CD4-positive, alpha-beta memory T cell (primary cell): ENCODE results near the gene ATP11A. TPM values are rescaled to one million over a fixed set of nuclear protein-coding genes. Genes with fewer than 3 reads are reported as not detected.

ENCODE experiments used
- CTCF ChIA-PET: fragments of 350-600 bp; sonication (Branson Sonifier 250); formaldehyde crosslinking; loops from one replicate; lab custom pipeline; 2021; ENCODE audit warnings: inconsistent platforms; ENCODE audit not compliant: partially characterized antibody; lab: Charles Lee
- POLR2A ChIA-PET: fragments of 350-600 bp; sonication (Branson Sonifier 250); formaldehyde crosslinking; loops from one replicate; lab custom pipeline; 2021; ENCODE audit not compliant: partially characterized antibody; lab: Charles Lee
- DNase-seq, 5 donors: peaks; one replicate each; pipeline versions ENCODE4 v3.0.0 to v3.0.0-alpha.2; 2020 to 2022; ENCODE audit warnings: mixed read lengths in 1 of 5
- H3K27ac ChIP-seq: one replicate; pipeline ENCODE4 v1.7.0; 2013; ENCODE audit warnings: low read depth, low read length
- H3K27me3 ChIP-seq: 2 replicates; pipeline ENCODE4 v1.7.0; 2013; ENCODE audit warnings: mild to moderate bottlenecking, low read length, moderate library complexity; ENCODE audit not compliant: insufficient read depth
- H3K36me3 ChIP-seq: 2 replicates; pipeline ENCODE4 v1.7.0; 2013; ENCODE audit warnings: mild to moderate bottlenecking, low read length, moderate library complexity; ENCODE audit not compliant: insufficient read depth
- H3K4me1 ChIP-seq: 2 replicates; pipeline ENCODE4 v1.7.0; 2013; ENCODE audit warnings: mild to moderate bottlenecking, low read length, moderate library complexity; ENCODE audit not compliant: insufficient read depth
- H3K4me3 ChIP-seq, 2 donors: one replicate each; pipeline ENCODE4 v1.7.0; 2013; ENCODE audit warnings: low read length in 2 of 2, mild to moderate bottlenecking in 1 of 2
- H3K9me3 ChIP-seq, 2 donors: one replicate each; pipeline ENCODE4 v1.7.0; 2013; ENCODE audit warnings: low read length in 2 of 2, control low read depth in 1 of 2; ENCODE audit not compliant: control insufficient read depth in 1 of 2
- H3K27ac Mint-ChIP-seq, 7 donors: one replicate each; pipeline ENCODE4 v1.8.0; 2020 to 2021; ENCODE audit warnings: mixed read lengths in 7 of 7, mild to moderate bottlenecking in 6 of 7, inconsistent platforms in 3 of 7, moderate library complexity in 3 of 7
- H3K27me3 Mint-ChIP-seq, 2 donors: one replicate each; pipeline ENCODE4 v1.8.0; 2020 to 2021; ENCODE audit warnings: mixed read lengths in 2 of 2
- H3K36me3 Mint-ChIP-seq, 2 donors: one replicate each; pipeline ENCODE4 v1.8.0; 2020 to 2021; ENCODE audit warnings: mixed read lengths in 2 of 2, inconsistent platforms in 1 of 2, mild to moderate bottlenecking in 1 of 2
- H3K4me1 Mint-ChIP-seq, 4 donors: one replicate each; pipeline ENCODE4 v1.8.0; 2020 to 2021; ENCODE audit warnings: mixed read lengths in 4 of 4, mild to moderate bottlenecking in 1 of 4
- H3K4me3 Mint-ChIP-seq, 8 donors: one replicate each; pipeline ENCODE4 v1.8.0; 2020 to 2021; ENCODE audit warnings: mixed read lengths in 8 of 8, mild to moderate bottlenecking in 7 of 8, moderate library complexity in 6 of 8, inconsistent platforms in 3 of 8
- H3K9me3 Mint-ChIP-seq, 8 donors: one replicate each; pipeline ENCODE4 v1.8.0; 2020 to 2021; ENCODE audit warnings: mixed read lengths in 8 of 8, mild to moderate bottlenecking in 5 of 8, inconsistent platforms in 3 of 8, moderate library complexity in 1 of 8
- intact Hi-C: fragments of 100-400 bp; cut with micrococcal nuclease; formaldehyde crosslinking; loops from one replicate; pipeline ENCODE4 v1.15.1; 2023
- polyA plus RNA-seq, 2 donors: library from polyadenylated mRNA; unstranded; fragments of 300-500 nt; fragmentation: Illumina TruSeq; gene quantifications; one replicate each; pipeline ENCODE4 v1.2.3, GENCODE V29; 2021
- total RNA-seq, 2 experiments: library from RNA; stranded (reverse); gene quantifications; one replicate each; pipeline ENCODE4 v1.2.3, GENCODE V29; 2021

The ATP11A gene
- total and polyA plus RNA-seq, 4 experiments from 2014 or later = 1.1 to 50.5 (median 30.7) TPM

GRCh38 chr13:112814905-112815585, 125.2 kb downstream of the ATP11A start:
- Histone ChIP-seq H3K27ac (no peak overlapping the region), H3K9me3 (no peaks in the 10 kb centered on the region), H3K27me3 (no peaks in the 10 kb centered on the region), H3K4me3 (no peak overlapping the region), H3K36me3 (peaks cover 39% of the 10 kb centered on the region), H3K4me1 (no peaks in the 10 kb centered on the region)
- H3K27me3 Mint-ChIP-seq = no peaks in the 10 kb centered on the region
- no peaks in the 10 kb centered on the region for H3K4me1 Mint-ChIP-seq
- ChIA-PET POLR2A (no interaction called here), CTCF (no interaction called here)
- no peaks in the 10 kb centered on the region for H3K9me3 Mint-ChIP-seq
- peak overlapping the region in 1 of 7 donors; percentile 81 for H3K27ac Mint-ChIP-seq
- intact Hi-C loops = no loop called here
- H3K36me3 Mint-ChIP-seq = peaks cover 57 to 77% of the 10 kb centered on the region in 2 donors
- no peak for DNase-seq
- no peak overlapping the region for H3K4me3 Mint-ChIP-seq

DNA sequence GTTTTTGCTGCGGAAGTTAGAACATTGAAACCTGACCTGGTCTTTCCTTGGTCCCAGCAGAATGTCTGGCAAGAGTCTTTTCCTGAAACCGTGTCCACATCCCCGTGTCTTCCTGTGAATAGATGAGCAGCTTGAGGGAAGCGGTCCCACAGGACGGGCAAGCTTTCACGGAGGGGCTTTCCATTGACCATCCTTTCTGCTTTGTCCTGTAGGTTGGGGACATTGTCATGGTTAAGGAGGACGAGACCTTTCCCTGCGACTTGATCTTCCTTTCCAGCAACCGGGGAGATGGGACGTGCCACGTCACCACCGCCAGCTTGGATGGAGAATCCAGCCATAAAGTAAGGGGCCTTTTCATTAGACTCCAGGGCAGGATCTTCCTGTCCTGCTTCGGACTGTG, 126.0 kb downstream of the ATP11A start:
- DNase-seq = no peak
- H3K27me3 ChIP-seq = no peaks in the 10 kb centered on the region
- no peaks in the 10 kb centered on the region for H3K4me1 ChIP-seq
- no peak overlapping the region for H3K4me3 ChIP-seq
- H3K4me3 Mint-ChIP-seq = no peak overlapping the region
- intact Hi-C loops = no loop called here
- CTCF ChIA-PET = no interaction called here
- H3K27ac ChIP-seq = no peak overlapping the region
- H3K9me3 Mint-ChIP-seq = peaks cover 0 to 1% (median 0%) of the 10 kb centered on the region in 8 donors
- H3K27ac Mint-ChIP-seq = no peak overlapping the region
- H3K36me3 ChIP-seq = peaks cover 43% of the 10 kb centered on the region
- POLR2A ChIA-PET = no interaction called here
- H3K9me3 ChIP-seq = no peaks in the 10 kb centered on the region
- peaks cover 56 to 75% of the 10 kb centered on the region in 2 donors for H3K36me3 Mint-ChIP-seq
- no peaks in the 10 kb centered on the region for H3K4me1 Mint-ChIP-seq
- no peaks in the 10 kb centered on the region for H3K27me3 Mint-ChIP-seq

- peaks cover 44% of the 10 kb centered on the region for H3K36me3 ChIP-seq
- no peaks in the 10 kb centered on the region for H3K9me3 ChIP-seq
- DNase-seq = no peak
- intact Hi-C loops = no loop called here
- peaks cover 0 to 1% (median 0%) of the 10 kb centered on the region in 8 donors for H3K9me3 Mint-ChIP-seq
- no peak overlapping the region for H3K27ac ChIP-seq
- H3K4me1 Mint-ChIP-seq = no peaks in the 10 kb centered on the region
- ChIA-PET CTCF (no interaction called here), POLR2A (no interaction called here)
- H3K36me3 Mint-ChIP-seq = peaks cover 64 to 77% of the 10 kb centered on the region in 2 donors
- H3K27ac Mint-ChIP-seq = peak overlapping the region in 2 of 7 donors; percentile 18 to 29
- no peaks in the 10 kb centered on the region for H3K27me3 ChIP-seq
- no peak overlapping the region for H3K4me3 Mint-ChIP-seq
- no peak overlapping the region for H3K4me3 ChIP-seq
- no peaks in the 10 kb centered on the region for H3K27me3 Mint-ChIP-seq
- no peaks in the 10 kb centered on the region for H3K4me1 ChIP-seq
Observed at GRCh38 chr13:112818040-112818697, 128.3 kb downstream of the ATP11A start.

DNA sequence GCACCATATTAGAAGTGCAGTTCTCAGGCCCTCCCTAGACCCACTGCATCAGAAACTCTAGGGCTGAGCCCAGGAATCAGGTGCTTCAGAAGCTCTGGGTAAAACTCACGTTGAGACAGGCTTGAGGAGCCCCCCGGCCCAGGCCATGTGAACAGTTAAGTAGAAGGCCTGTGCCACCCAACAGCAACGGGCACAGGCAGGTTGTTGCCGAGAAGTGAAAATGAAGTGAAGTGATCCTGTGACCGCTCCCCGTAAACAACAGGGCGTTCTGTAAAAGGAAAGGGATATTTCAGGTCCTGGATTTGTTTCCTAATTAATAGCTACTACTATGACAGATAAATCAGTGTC, 128.8 kb downstream of the ATP11A start:
- intact Hi-C loops = no loop called here
- H3K9me3 ChIP-seq = no peaks in the 10 kb centered on the region
- Mint-ChIP-seq H3K27ac (peak overlapping the region in 1 of 7 donors; percentile 18), H3K27me3 (no peaks in the 10 kb centered on the region), H3K4me1 (no peaks in the 10 kb centered on the region), H3K4me3 (no peak overlapping the region), H3K9me3 (peaks cover 0 to 1% (median 0%) of the 10 kb centered on the region in 8 donors), H3K36me3 (peaks cover 63 to 75% of the 10 kb centered on the region in 2 donors)
- ChIA-PET POLR2A (no interaction called here), CTCF (no interaction called here)
- no peaks in the 10 kb centered on the region for H3K27me3 ChIP-seq
- no peak overlapping the region for H3K4me3 ChIP-seq
- DNase-seq = no peak
- no peak overlapping the region for H3K27ac ChIP-seq
- H3K4me1 ChIP-seq = no peaks in the 10 kb centered on the region
- H3K36me3 ChIP-seq = peaks cover 44% of the 10 kb centered on the region

DNA sequence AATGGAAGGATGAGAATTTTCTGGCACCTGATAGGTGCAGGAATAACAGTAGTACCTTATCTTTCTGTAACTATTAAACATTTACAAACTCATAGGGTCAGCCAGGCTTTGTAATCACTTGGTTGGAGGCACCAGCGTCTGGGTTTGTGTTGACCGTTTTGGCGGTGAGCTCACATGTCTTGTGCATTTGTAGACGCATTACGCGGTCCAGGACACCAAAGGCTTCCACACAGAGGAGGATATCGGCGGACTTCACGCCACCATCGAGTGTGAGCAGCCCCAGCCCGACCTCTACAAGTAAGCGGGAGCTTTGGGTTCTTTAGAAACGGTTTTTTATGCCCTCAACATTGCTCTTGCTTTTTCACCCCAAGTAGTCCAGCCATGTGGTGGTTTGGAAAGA, 129.3 kb downstream of the ATP11A start:
- intact Hi-C loops = no loop called here
- Mint-ChIP-seq H3K27me3 (no peaks in the 10 kb centered on the region), H3K4me1 (no peaks in the 10 kb centered on the region), H3K4me3 (no peak overlapping the region), H3K27ac (no peak overlapping the region), H3K9me3 (peaks cover 0 to 1% (median 0%) of the 10 kb centered on the region in 8 donors), H3K36me3 (peaks cover 68 to 80% of the 10 kb centered on the region in 2 donors)
- no peak for DNase-seq
- H3K27me3 ChIP-seq = no peaks in the 10 kb centered on the region
- H3K27ac ChIP-seq = no peak overlapping the region
- H3K36me3 ChIP-seq = peaks cover 44% of the 10 kb centered on the region
- no peaks in the 10 kb centered on the region for H3K4me1 ChIP-seq
- CTCF ChIA-PET = no interaction called here
- H3K4me3 ChIP-seq = no peak overlapping the region
- POLR2A ChIA-PET = no interaction called here
- no peaks in the 10 kb centered on the region for H3K9me3 ChIP-seq

- Mint-ChIP-seq H3K27ac (no peak overlapping the region), H3K4me3 (no peak overlapping the region), H3K4me1 (no peaks in the 10 kb centered on the region), H3K36me3 (peaks cover 69 to 80% of the 10 kb centered on the region in 2 donors), H3K27me3 (no peaks in the 10 kb centered on the region), H3K9me3 (peaks cover 0 to 1% (median 0%) of the 10 kb centered on the region in 8 donors)
- peaks cover 51% of the 10 kb centered on the region for H3K36me3 ChIP-seq
- H3K27me3 ChIP-seq = no peaks in the 10 kb centered on the region
- no peak for DNase-seq
- no peaks in the 10 kb centered on the region for H3K9me3 ChIP-seq
- intact Hi-C loops = no loop called here
- H3K4me3 ChIP-seq = no peak overlapping the region
- no peak overlapping the region for H3K27ac ChIP-seq
- ChIA-PET POLR2A (no interaction called here), CTCF (no interaction called here)
- H3K4me1 ChIP-seq = no peaks in the 10 kb centered on the region
Observed at GRCh38 chr13:112819816-112820215, 130.0 kb downstream of the ATP11A start.

DNA sequence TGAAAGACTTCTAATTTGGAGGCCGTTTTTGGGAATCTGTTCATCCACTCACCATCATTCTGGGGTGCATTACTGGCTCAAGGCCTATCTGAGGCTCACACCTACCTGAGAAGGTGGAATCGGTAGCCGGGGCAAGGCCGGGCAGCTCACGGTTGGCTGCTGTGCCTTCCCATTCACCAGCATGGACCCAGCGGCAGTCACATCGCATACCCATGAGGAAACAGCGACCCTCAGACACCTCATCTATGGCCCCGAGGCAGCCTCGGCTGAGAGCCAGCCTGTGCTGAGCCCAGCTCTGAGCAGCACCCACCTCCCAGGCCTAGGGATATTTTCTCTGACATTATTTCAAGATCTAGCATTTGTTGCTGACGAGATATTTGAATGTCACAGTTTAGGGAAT, 130.5 kb downstream of the ATP11A start:
- H3K9me3 Mint-ChIP-seq = peaks cover 0 to 1% (median 0%) of the 10 kb centered on the region in 8 donors
- no peak for DNase-seq
- ChIA-PET CTCF (no interaction called here), POLR2A (no interaction called here)
- Histone ChIP-seq H3K27ac (no peak overlapping the region), H3K4me1 (no peaks in the 10 kb centered on the region), H3K27me3 (no peaks in the 10 kb centered on the region), H3K9me3 (no peaks in the 10 kb centered on the region), H3K4me3 (no peak overlapping the region), H3K36me3 (peaks cover 56% of the 10 kb centered on the region)
- H3K36me3 Mint-ChIP-seq = peaks cover 69 to 80% of the 10 kb centered on the region in 2 donors
- no peak overlapping the region for H3K4me3 Mint-ChIP-seq
- no peaks in the 10 kb centered on the region for H3K27me3 Mint-ChIP-seq
- H3K27ac Mint-ChIP-seq = no peak overlapping the region
- intact Hi-C loops = no loop called here
- no peaks in the 10 kb centered on the region for H3K4me1 Mint-ChIP-seq
